GM19193 (cell line): ENCODE measurements around the gene GLB1L2.

Experiments used
- POLR2A ChIP-seq: IDR thresholded peaks from 4 replicates; pipeline ENCODE4 v1.6.1; 2011; ENCODE audit not compliant: insufficient read depth, insufficient read length; ENCODE audit errors: extremely low read depth

Gene GLB1L2

GRCh38 chr11:134412203-134413042 lies 80.6 kb downstream of the GLB1L2 start, which contains the start of gene B3GAT1:
Gene B3GAT1 (minus strand): TSS chr11:134412242. CDS start chr11:134387659, 24,583 bp downstream.
- no peak for TF ChIP-seq POLR2A

- TF ChIP-seq POLR2A: no peak
These were observed 81.4 kb downstream of the GLB1L2 start for GRCh38 chr11:134413043-134413825.

GRCh38 chr11:134413826-134414731 lies 82.3 kb downstream of the GLB1L2 start:
- TF ChIP-seq POLR2A: no peak

GRCh38 chr11:134414766-134415765 lies 83.3 kb downstream of the GLB1L2 start:
- no peak for TF ChIP-seq POLR2A

- TF ChIP-seq POLR2A: no peak
These were observed 84.9 kb downstream of the GLB1L2 start for GRCh38 chr11:134416726-134417125.

- no peak for TF ChIP-seq POLR2A
These were observed 86.4 kb downstream of the GLB1L2 start for GRCh38 chr11:134417871-134418840.

GRCh38 chr11:134423106-134423505 lies 91.3 kb downstream of the GLB1L2 start:
- TF ChIP-seq POLR2A: no peak

- TF ChIP-seq POLR2A: no peak
These were observed 93.6 kb downstream of the GLB1L2 start for GRCh38 chr11:134425413-134425812.
